B cell (primary cell): Measurements from ENCODE around the gene CLIP4.

ENCODE experiments used
- CTCF ChIP-seq: fragments of 200-600 bp; IDR thresholded peaks from one replicate; pipeline ENCODE4 v1.8.0; 2022; ENCODE audit warnings: antibody characterized with exemption, mild to moderate bottlenecking
- EZH2 ChIP-seq: IDR thresholded peaks from 2 replicates; pipeline ENCODE4 v1.6.1; 2012; ENCODE audit warnings: borderline replicate concordance, low read depth, mild to moderate bottlenecking, moderate library complexity, low read length; ENCODE audit not compliant: insufficient read depth, poor library complexity, severe bottlenecking

GRCh38 chr2:29184531-29184930, 69.3 kb downstream of the CLIP4 start:
- TF ChIP-seq CTCF (no peak), EZH2 (no peak)
